Astrocyte (in vitro differentiated cells and primary cell): ENCODE measurements around the gene MAGEC2.

Experiments
- CTCF ChIP-seq: IDR thresholded peaks from 2 replicates; pipeline ENCODE4 v1.5.1; 2011; ENCODE audit warnings: low read depth, mild to moderate bottlenecking, inconsistent platforms, low read length, moderate library complexity; ENCODE audit not compliant: insufficient read depth
- EZH2 ChIP-seq: IDR thresholded peaks from 2 replicates; pipeline ENCODE4 v1.6.1; 2012; ENCODE audit warnings: mild to moderate bottlenecking, low read length, inconsistent platforms; ENCODE audit not compliant: insufficient read depth

GRCh38 chrX:142204522-142205433 is at the start of gene MAGEC2:
- TF ChIP-seq CTCF = no peak
- no peak for TF ChIP-seq EZH2
